ENCODE data around the gene EYA2.

EYA2 gene

DNA sequence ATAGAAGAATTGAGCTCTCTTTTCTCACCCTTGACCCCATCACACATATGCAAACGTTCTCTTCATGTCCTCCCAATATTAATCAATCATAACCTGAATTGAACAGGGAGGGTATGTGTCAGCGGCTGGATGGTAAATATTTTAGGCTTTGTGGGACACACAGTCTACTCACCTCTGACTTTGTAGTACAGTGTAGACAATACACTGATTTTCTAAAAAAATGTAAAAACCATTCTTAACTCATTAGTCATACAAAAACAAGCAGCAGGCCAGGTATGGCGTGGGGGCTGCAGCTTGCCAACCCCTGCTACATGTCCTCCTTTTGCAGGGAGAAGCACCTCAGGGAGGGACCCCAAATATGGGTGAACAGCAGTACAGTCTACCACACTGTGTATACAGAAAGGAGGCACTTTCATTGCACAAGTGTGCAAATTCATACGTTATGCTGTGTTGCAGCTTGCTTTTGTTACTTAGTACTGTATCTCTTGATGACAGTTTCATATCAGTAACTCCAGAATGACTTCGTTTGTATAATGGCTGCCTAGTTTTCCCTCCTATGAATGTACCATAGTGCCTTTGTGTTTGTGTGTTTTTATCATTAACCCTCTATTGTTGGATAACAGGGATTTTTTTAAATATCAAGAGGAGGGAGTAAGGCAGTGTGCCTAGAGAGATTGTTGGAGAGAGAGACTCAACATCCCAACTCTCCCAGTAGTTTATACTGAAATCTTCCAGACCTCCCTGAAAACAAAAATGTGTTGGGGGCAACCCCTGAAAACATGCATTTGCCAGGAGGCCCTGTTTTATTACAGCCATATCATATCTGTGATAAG, 247.5 kb downstream of the EYA2 start:
- DNase-seq (ENCODE audit: extremely low read depth, low read depth): no peak
- TF ChIP-seq, protein P1, sequence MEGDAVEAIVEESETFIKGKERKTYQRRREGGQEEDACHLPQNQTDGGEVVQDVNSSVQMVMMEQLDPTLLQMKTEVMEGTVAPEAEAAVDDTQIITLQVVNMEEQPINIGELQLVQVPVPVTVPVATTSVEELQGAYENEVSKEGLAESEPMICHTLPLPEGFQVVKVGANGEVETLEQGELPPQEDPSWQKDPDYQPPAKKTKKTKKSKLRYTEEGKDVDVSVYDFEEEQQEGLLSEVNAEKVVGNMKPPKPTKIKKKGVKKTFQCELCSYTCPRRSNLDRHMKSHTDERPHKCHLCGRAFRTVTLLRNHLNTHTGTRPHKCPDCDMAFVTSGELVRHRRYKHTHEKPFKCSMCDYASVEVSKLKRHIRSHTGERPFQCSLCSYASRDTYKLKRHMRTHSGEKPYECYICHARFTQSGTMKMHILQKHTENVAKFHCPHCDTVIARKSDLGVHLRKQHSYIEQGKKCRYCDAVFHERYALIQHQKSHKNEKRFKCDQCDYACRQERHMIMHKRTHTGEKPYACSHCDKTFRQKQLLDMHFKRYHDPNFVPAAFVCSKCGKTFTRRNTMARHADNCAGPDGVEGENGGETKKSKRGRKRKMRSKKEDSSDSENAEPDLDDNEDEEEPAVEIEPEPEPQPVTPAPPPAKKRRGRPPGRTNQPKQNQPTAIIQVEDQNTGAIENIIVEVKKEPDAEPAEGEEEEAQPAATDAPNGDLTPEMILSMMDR (IDR thresholded peaks at IDR 0.05; ENCODE audit: low read depth, low read length): no peak

GRCh38 chr20:47142774-47143170, 248.1 kb downstream of the EYA2 start:
- DNase-seq (ENCODE audit: extremely low read depth, low read depth): no peak
- TF ChIP-seq, protein P1 (IDR thresholded peaks at IDR 0.05; ENCODE audit: low read depth, low read length): no peak

DNA sequence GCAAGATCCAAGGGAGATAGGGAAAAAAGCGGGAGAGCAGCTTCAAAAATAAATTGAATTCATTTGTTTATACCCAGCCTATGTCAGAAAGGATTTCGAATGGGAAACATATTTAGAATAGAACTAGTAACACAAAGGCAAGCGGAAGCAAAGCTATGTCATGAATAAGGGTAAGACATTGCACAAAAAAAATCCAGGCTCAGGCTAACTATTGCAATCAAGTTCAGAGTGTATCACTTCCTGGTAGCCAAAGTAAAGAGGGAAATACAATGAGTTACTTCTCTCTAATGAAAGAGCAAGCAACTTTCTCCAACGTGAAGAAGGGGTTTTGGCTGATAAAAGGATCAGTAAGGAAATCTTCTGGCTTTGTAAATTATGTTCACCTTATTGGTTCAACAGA, 249.0 kb downstream of the EYA2 start:
- DNase-seq (ENCODE audit: extremely low read depth, low read depth): no peak
- TF ChIP-seq, protein P1 (IDR thresholded peaks at IDR 0.05; ENCODE audit: low read depth, low read length): no peak

GRCh38 chr20:47144463-47144862, 249.8 kb downstream of the EYA2 start:
- DNase-seq (ENCODE audit: extremely low read depth, low read depth): no peak

GRCh38 chr20:47146686-47147085, 252.0 kb downstream of the EYA2 start:
- TF ChIP-seq, protein P1 (IDR thresholded peaks at IDR 0.05; ENCODE audit: low read depth, low read length): no peak

More at GRCh38 chr20:47144463-47144862, 249.8 kb downstream of the EYA2 start:
- TF ChIP-seq, protein P1 (IDR thresholded peaks at IDR 0.05; ENCODE audit: low read depth, low read length): no peak

DNA sequence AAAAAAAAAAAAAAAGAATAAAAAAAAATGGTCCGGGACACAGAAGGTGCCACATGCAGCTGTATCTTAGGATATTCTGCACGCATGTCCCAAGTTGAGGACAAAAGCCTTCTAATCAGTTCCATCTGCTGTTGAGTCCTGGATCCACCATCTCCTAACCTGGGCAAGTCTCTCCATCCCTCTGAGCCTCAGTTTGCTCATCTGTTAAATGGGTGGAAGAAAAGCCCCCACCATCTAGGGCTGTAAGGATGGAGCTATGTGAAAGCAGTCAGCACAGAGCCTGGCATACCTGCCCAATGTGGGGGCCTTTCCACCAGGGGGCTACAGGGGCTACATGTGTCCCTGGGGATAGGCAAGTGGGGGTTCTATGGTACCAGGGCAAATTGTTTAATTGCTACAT, 253.4 kb downstream of the EYA2 start:
- no peak for DNase-seq (ENCODE audit: extremely low read depth, low read depth)
- TF ChIP-seq, protein P1 (IDR thresholded peaks at IDR 0.05; ENCODE audit: low read depth, low read length): no peak

More at GRCh38 chr20:47146686-47147085, 252.0 kb downstream of the EYA2 start:
- peak; percentile 35 for DNase-seq (ENCODE audit: extremely low read depth, low read depth)

DNA sequence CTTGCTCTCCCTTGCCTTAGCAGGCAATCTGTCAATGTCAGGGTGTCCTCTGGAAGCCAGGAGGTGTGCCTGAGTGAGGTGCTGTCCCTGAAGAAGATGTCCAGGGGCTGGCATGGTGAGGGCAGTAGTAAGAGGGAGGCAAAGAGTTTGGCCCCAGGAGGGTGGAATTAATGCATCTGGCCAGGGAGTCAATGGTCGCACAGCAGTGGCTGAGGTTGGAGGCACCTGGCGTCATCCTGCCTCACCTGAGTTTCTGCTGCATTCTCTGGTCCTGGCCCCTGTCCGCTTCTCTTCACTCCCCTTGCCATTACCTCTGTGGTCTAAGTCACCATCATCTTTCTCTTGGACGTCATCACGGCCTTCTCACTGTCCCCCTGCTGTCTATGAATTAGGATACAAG, 255.3 kb downstream of the EYA2 start:
- TF ChIP-seq, protein P1 (IDR thresholded peaks at IDR 0.05; ENCODE audit: low read depth, low read length): no peak
- no peak for DNase-seq (ENCODE audit: extremely low read depth, low read depth)

Data from AG09319 (cell line).